Neuronal stem cell (in vitro differentiated cells): ENCODE measurements around the gene FOXD4L6.
"Not testable (repeated sequence)": the region's sequence is repeated elsewhere in the genome, so short reads cannot be mapped to it uniquely, and the experiment has no call there.

Experiments used
- DNase-seq: peaks from one replicate; pipeline ENCODE4 v3.0.0-alpha.2; 2013; ENCODE audit warnings: low spot score
- H2AFZ ChIP-seq: one replicate; pipeline ENCODE4 v1.6.1; 2013; ENCODE audit warnings: mild to moderate bottlenecking, low read length, inconsistent platforms
- H2AK5ac ChIP-seq: 2 replicates; pipeline ENCODE4 v1.6.1; 2013; ENCODE audit warnings: low read depth, mild to moderate bottlenecking, inconsistent platforms, low read length, moderate library complexity, mixed read lengths
- H2BK120ac ChIP-seq: 2 replicates; pipeline ENCODE4 v1.6.1; 2013; ENCODE audit warnings: low read depth, mild to moderate bottlenecking, inconsistent platforms, low read length, moderate library complexity, mixed read lengths
- H2BK12ac ChIP-seq: one replicate; pipeline ENCODE4 v1.6.1; 2013; ENCODE audit warnings: low read length, inconsistent platforms
- H2BK15ac ChIP-seq: 2 replicates; pipeline ENCODE4 v1.6.1; 2013; ENCODE audit warnings: mild to moderate bottlenecking, low read length, inconsistent platforms, mixed read lengths
- H2BK5ac ChIP-seq: one replicate; pipeline ENCODE4 v1.6.1; 2013; ENCODE audit warnings: inconsistent platforms, mild to moderate bottlenecking, low read length, moderate library complexity
- H3K14ac ChIP-seq: one replicate; pipeline ENCODE4 v1.6.1; 2013; ENCODE audit warnings: low read length, inconsistent platforms
- H3K18ac ChIP-seq: 2 replicates; pipeline ENCODE4 v1.6.1; 2013; ENCODE audit warnings: low read length, inconsistent platforms
- H3K23ac ChIP-seq: 2 replicates; pipeline ENCODE4 v1.6.1; 2013; ENCODE audit warnings: low read depth, mild to moderate bottlenecking, mixed read lengths, low read length, inconsistent platforms; ENCODE audit not compliant: poor library complexity
- H3K27ac ChIP-seq: replicated peaks from 3 replicates; pipeline ENCODE4 v1.5.1; 2013; ENCODE audit warnings: low read length, inconsistent platforms
- H3K27me3 ChIP-seq, 3 experiments: 2 replicates each; pipeline ENCODE4 v1.6.1; 2013; ENCODE audit warnings: low read length in 3 of 3, mild to moderate bottlenecking in 2 of 3, inconsistent platforms in 1 of 3, low read depth in 1 of 3, mixed read lengths in 1 of 3, moderate library complexity in 1 of 3; ENCODE audit not compliant: control insufficient read depth in 3 of 3, insufficient read depth in 3 of 3
- H3K36me3 ChIP-seq, 2 donors: replicated peaks in 1 of 2; 2 replicates each; pipeline ENCODE4 v1.6.1; 2013; ENCODE audit warnings: low read length in 2 of 2; ENCODE audit not compliant: control insufficient read depth in 2 of 2, insufficient read depth in 2 of 2
- H3K4ac ChIP-seq: 2 replicates; pipeline ENCODE4 v1.6.1; 2013; ENCODE audit warnings: inconsistent platforms, mild to moderate bottlenecking, low read length, moderate library complexity
- H3K4me1 ChIP-seq, 2 donors: 1 replicate in 1 of 2; 2 replicates in 1 of 2; pipeline ENCODE4 v1.6.1; 2013; ENCODE audit warnings: low read length in 2 of 2, low read depth in 1 of 2; ENCODE audit not compliant: control insufficient read depth in 2 of 2, insufficient read depth in 1 of 2
- H3K4me2 ChIP-seq: one replicate; pipeline ENCODE4 v1.6.1; 2013; ENCODE audit warnings: mild to moderate bottlenecking, low read length, inconsistent platforms; ENCODE audit not compliant: insufficient read depth, poor library complexity, severe bottlenecking
- H3K4me3 ChIP-seq, 2 donors: 2 replicates each; pipeline ENCODE4 v1.5.1; 2013; ENCODE audit warnings: low read length in 2 of 2, mild to moderate bottlenecking in 2 of 2, inconsistent platforms in 1 of 2, moderate library complexity in 1 of 2
- H3K79me1 ChIP-seq: one replicate; pipeline ENCODE4 v1.6.1; 2013; ENCODE audit warnings: low read depth, mild to moderate bottlenecking, inconsistent platforms, low read length, moderate library complexity
- H3K9ac ChIP-seq: one replicate; pipeline ENCODE4 v1.6.1; 2013; ENCODE audit warnings: mild to moderate bottlenecking, low read depth, low read length, inconsistent platforms; ENCODE audit not compliant: poor library complexity
- H3K9me3 ChIP-seq, 2 donors: replicated peaks in 1 of 2; 2 replicates each; pipeline versions ENCODE3 to v1.6.1; 2013; ENCODE audit warnings: low read length in 2 of 2, mild to moderate bottlenecking in 2 of 2, inconsistent platforms in 1 of 2, low read depth in 1 of 2, mixed read lengths in 1 of 2, moderate library complexity in 1 of 2; ENCODE audit not compliant: control insufficient read depth in 2 of 2, insufficient read depth in 1 of 2
- H4K8ac ChIP-seq: one replicate; pipeline ENCODE4 v1.6.1; 2013; ENCODE audit warnings: low read depth, mild to moderate bottlenecking, inconsistent platforms, low read length, moderate library complexity
- H4K91ac ChIP-seq: one replicate; pipeline ENCODE4 v1.6.1; 2013; ENCODE audit warnings: low read length, low read depth, mild to moderate bottlenecking, inconsistent platforms; ENCODE audit not compliant: poor library complexity
- whole genome bisulfite sequencing, 2 donors: extraction: QIAGEN DNeasy Blood & Tissue Kit; methylation state at CpG; one replicate each; pipeline ENCODE4 v1.1.7; 2013; ENCODE audit warnings: missing lambda C conversion rate in 2 of 2, mixed read lengths in 1 of 2; ENCODE audit not compliant: insufficient read length in 2 of 2, insufficient replicate concordance in 1 of 2; ENCODE audit errors: extremely low coverage in 2 of 2; 5-methylcytosine and 5-hydroxymethylcytosine counted together

FOXD4L6 gene

GRCh38 chr9:41109253-41109652 is 19.2 kb downstream of the FOXD4L6 start:
- H3K9me3 ChIP-seq, H4K91ac ChIP-seq, H2BK15ac ChIP-seq, H2AFZ ChIP-seq, H3K23ac ChIP-seq, H3K4me1 ChIP-seq, H2BK120ac ChIP-seq, H3K14ac ChIP-seq, H3K27me3 ChIP-seq, H3K4me3 ChIP-seq, DNase-seq, H2BK12ac ChIP-seq, H3K18ac ChIP-seq, H3K79me1 ChIP-seq, H3K36me3 ChIP-seq, H3K9ac ChIP-seq, H2AK5ac ChIP-seq, H3K4ac ChIP-seq, H4K8ac ChIP-seq, H2BK5ac ChIP-seq, H3K4me2 ChIP-seq, H3K27ac ChIP-seq: not testable (repeated sequence)
- no CpG with 5 or more reads among the region's 13 CpGs for WGBS, 2 donors

- not testable (repeated sequence) for H2AFZ ChIP-seq, H3K9ac ChIP-seq, H4K8ac ChIP-seq, H3K4ac ChIP-seq, H3K27me3 ChIP-seq, H3K4me3 ChIP-seq, H4K91ac ChIP-seq, H3K79me1 ChIP-seq, H2BK120ac ChIP-seq, H3K14ac ChIP-seq, H3K18ac ChIP-seq, DNase-seq, H2AK5ac ChIP-seq, H3K27ac ChIP-seq, H2BK5ac ChIP-seq, H2BK15ac ChIP-seq, H3K9me3 ChIP-seq, H2BK12ac ChIP-seq, H3K4me1 ChIP-seq, H3K23ac ChIP-seq, H3K36me3 ChIP-seq
- WGBS, 2 donors, result no CpG with 5 or more reads among the region's 22 CpGs
- peak overlapping the region; percentile 45 for H3K4me2 ChIP-seq
Measured at GRCh38 chr9:41108816-41109215, 19.7 kb downstream of the FOXD4L6 start.

- not testable (repeated sequence) for H3K27me3 ChIP-seq, H3K79me1 ChIP-seq, H2BK15ac ChIP-seq, H3K27ac ChIP-seq, H2BK120ac ChIP-seq, H3K4me1 ChIP-seq, H2AK5ac ChIP-seq, H3K9me3 ChIP-seq, H2AFZ ChIP-seq, H2BK5ac ChIP-seq, H3K4ac ChIP-seq, DNase-seq, H3K18ac ChIP-seq, H4K91ac ChIP-seq, H3K23ac ChIP-seq, H3K9ac ChIP-seq, H2BK12ac ChIP-seq, H3K4me3 ChIP-seq, H3K14ac ChIP-seq, H3K36me3 ChIP-seq, H4K8ac ChIP-seq
- WGBS, 2 donors, result no CpG with 5 or more reads among the region's 34 CpGs
- peak overlapping the region; percentile 66 for H3K4me2 ChIP-seq
Measured at GRCh38 chr9:41106472-41107116, 21.9 kb downstream of the FOXD4L6 start.

- no CpG with 5 or more reads among the region's 13 CpGs for WGBS, 2 donors
- H2BK12ac ChIP-seq, DNase-seq, H2BK5ac ChIP-seq, H3K14ac ChIP-seq, H3K4ac ChIP-seq, H3K18ac ChIP-seq, H3K36me3 ChIP-seq, H2AK5ac ChIP-seq, H3K9me3 ChIP-seq, H2BK15ac ChIP-seq, H3K4me1 ChIP-seq, H3K79me1 ChIP-seq, H3K23ac ChIP-seq, H3K27me3 ChIP-seq, H2BK120ac ChIP-seq, H3K4me3 ChIP-seq, H3K9ac ChIP-seq, H3K4me2 ChIP-seq, H4K8ac ChIP-seq, H4K91ac ChIP-seq, H3K27ac ChIP-seq, H2AFZ ChIP-seq: not testable (repeated sequence)
Measured at GRCh38 chr9:41105557-41106253, 22.8 kb downstream of the FOXD4L6 start.
